ENCODE measurements around the gene LCP2. TPM values are rescaled to one million over a fixed set of nuclear protein-coding genes. Genes with fewer than 3 reads are reported as not detected.

LCP2 gene
- polyA plus RNA-seq, 2 donors, result 2.4 to 2.6 TPM

DNA sequence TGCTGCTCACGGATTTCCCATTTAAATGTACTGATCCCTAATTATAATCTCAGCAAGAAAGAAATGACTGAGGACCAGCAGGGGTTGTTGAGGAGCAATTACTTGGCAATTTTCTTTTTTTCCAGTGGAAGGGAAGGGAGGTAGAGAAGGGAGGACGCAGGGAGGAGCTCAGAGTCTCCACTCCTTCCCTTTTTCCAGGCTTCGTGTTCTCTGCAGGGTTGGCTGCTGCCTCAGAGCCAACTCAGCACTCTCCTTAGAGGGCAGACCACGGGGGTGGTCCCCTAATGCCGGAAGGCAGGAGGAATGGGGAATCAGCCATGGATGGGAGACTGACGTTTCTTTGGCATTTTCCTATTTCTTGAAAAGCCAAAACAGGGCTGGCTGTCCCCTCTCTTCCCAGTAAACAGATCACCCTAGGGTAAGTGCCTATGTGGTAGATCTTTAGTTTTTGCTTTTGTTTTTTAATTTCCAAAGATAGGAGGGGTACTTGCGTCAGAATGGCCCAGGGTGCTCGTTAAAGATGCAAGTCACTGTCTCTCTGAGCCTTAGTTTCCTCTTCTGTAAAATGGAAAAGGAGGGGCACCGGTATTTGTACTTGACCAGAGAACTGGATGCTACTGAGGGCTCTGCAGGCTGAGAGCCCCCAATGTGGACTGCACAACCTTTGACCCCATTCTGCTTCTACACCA is 39.6 kb upstream of the LCP2 start:
- no peaks in the 10 kb centered on the region for H3K27me3 ChIP-seq (ENCODE audit: control insufficient read depth in 1 of 2, insufficient read depth in 2 of 2, low read length in 2 of 2)
- no peaks in the 10 kb centered on the region for H3K4me1 ChIP-seq (ENCODE audit: control insufficient read depth in 2 of 2, insufficient read depth in 2 of 2, low read length in 1 of 2)
- no peaks in the 10 kb centered on the region for H3K9me3 ChIP-seq (ENCODE audit: control insufficient read depth in 2 of 2, insufficient read depth in 1 of 2, low read depth in 1 of 2, low read length in 1 of 2)
- no peaks in the 10 kb centered on the region for H3K36me3 ChIP-seq (ENCODE audit: control insufficient read depth in 2 of 2, insufficient read depth in 2 of 2, low read length in 1 of 2)
- H3K4me3 ChIP-seq (ENCODE audit: low read depth in 1 of 2, low read length in 2 of 2), result no peak overlapping the region
- WGBS, 2 donors, result 67 to 75% methylated on average over 9 of the region's 9 CpGs
- no peak overlapping the region for H3K27ac ChIP-seq (ENCODE audit: low read depth in 2 of 2, low read length in 1 of 2)

DNA sequence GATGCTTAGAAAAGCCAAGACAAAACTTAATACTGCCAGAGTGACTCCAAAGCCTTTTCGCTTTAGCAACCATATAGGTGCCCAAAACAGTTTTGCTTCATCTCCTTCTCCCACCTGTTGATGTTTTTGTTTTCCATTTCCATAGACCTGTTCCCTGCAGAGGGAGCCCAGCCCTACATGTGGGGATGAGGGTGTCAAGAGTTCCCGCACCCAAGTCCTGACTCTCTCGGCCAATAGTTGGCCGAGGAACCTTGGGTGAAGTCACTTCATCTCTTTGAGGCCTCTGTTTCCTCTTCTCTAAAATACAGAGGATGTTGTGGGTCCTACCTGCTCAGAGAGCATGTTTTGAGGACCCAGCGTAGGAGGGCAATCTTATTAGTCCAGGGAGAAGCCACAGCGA is 38.5 kb upstream of the LCP2 start:
- no peak overlapping the region for H3K27ac ChIP-seq (ENCODE audit: low read depth in 2 of 2, low read length in 1 of 2)
- H3K4me1 ChIP-seq (ENCODE audit: control insufficient read depth in 2 of 2, insufficient read depth in 2 of 2, low read length in 1 of 2), result peaks cover 0 to 5% of the 10 kb centered on the region in 2 donors
- H3K4me3 ChIP-seq (ENCODE audit: low read depth in 1 of 2, low read length in 2 of 2), result no peak overlapping the region
- 81% methylated on average over 6 of the region's 6 CpGs for WGBS, 2 donors
- H3K9me3 ChIP-seq (ENCODE audit: control insufficient read depth in 2 of 2, insufficient read depth in 1 of 2, low read depth in 1 of 2, low read length in 1 of 2), result no peaks in the 10 kb centered on the region
- H3K27me3 ChIP-seq (ENCODE audit: control insufficient read depth in 1 of 2, insufficient read depth in 2 of 2, low read length in 2 of 2), result no peaks in the 10 kb centered on the region
- no peaks in the 10 kb centered on the region for H3K36me3 ChIP-seq (ENCODE audit: control insufficient read depth in 2 of 2, insufficient read depth in 2 of 2, low read length in 1 of 2)

DNA sequence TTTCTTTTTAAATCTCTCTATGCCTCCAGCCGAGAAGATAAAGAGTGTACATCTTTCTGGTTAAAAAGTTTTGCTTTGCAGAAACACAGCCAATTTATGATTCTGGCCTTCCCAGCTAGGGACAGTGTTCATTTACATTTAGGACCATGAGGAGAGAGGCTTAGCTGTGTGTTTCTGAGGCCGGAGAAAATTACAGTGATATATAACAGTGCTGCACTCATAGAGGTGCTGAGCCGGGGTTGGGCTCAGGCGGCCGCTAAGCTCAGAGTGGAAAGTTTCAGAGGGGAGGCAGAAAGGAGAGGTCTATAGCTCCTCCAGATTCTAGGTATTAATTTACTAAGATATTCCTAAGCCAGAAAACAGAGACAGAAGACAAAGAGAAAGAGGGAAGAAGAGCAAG is 37.0 kb upstream of the LCP2 start:
- no peak overlapping the region for H3K4me3 ChIP-seq (ENCODE audit: low read depth in 1 of 2, low read length in 2 of 2)
- peaks cover 0 to 5% of the 10 kb centered on the region in 2 donors for H3K4me1 ChIP-seq (ENCODE audit: control insufficient read depth in 2 of 2, insufficient read depth in 2 of 2, low read length in 1 of 2)
- H3K36me3 ChIP-seq (ENCODE audit: control insufficient read depth in 2 of 2, insufficient read depth in 2 of 2, low read length in 1 of 2), result no peaks in the 10 kb centered on the region
- no peaks in the 10 kb centered on the region for H3K27me3 ChIP-seq (ENCODE audit: control insufficient read depth in 1 of 2, insufficient read depth in 2 of 2, low read length in 2 of 2)
- no peaks in the 10 kb centered on the region for H3K9me3 ChIP-seq (ENCODE audit: control insufficient read depth in 2 of 2, insufficient read depth in 1 of 2, low read depth in 1 of 2, low read length in 1 of 2)
- WGBS, 2 donors, result 61 to 76% methylated on average over 5 of the region's 5 CpGs
- H3K27ac ChIP-seq (ENCODE audit: low read depth in 2 of 2, low read length in 1 of 2), result peak overlapping the region in 1 of 2 donors; percentile 27

DNA sequence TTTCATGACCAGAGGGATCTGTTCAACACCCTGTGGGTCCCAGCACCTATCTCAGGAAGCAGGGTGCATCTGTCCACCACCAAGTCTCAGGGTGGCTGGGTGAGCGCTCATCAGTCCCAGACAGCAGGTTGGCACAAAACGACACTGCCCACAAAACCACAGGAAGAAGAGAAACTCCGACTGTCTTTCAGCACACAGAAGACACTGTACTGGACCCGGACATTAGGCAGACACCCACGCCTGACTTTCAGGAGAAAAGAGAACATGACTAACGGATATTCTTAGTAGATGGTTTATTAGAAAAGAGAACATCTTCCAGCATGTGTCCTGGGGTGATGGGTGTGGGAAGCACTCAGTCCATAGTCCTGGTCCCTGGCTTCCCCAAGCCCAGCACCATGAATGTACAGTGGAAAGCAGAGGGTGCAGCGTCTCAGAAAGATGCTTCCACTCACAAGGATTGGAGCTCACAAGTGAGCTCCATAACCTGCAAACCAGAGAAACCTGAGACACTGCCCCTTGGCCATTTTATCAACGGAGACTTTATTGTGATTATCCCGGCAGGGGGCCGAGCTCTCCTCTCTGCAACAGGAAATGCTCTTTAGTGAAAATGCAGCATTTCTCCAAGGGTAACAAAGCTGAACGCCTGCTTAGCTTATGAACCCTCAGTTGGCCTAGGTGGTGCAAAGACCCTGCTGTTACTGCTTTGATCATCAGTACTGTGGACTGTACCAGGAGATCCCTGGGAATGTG is 35.8 kb upstream of the LCP2 start:
- no peak overlapping the region for H3K4me3 ChIP-seq (ENCODE audit: low read depth in 1 of 2, low read length in 2 of 2)
- H3K27me3 ChIP-seq (ENCODE audit: control insufficient read depth in 1 of 2, insufficient read depth in 2 of 2, low read length in 2 of 2), result no peaks in the 10 kb centered on the region
- H3K4me1 ChIP-seq (ENCODE audit: control insufficient read depth in 2 of 2, insufficient read depth in 2 of 2, low read length in 1 of 2), result peaks cover 0 to 5% of the 10 kb centered on the region in 2 donors
- WGBS, 2 donors, result 52 to 60% methylated on average over 11 of the region's 11 CpGs
- no peaks in the 10 kb centered on the region for H3K9me3 ChIP-seq (ENCODE audit: control insufficient read depth in 2 of 2, insufficient read depth in 1 of 2, low read depth in 1 of 2, low read length in 1 of 2)
- no peaks in the 10 kb centered on the region for H3K36me3 ChIP-seq (ENCODE audit: control insufficient read depth in 2 of 2, insufficient read depth in 2 of 2, low read length in 1 of 2)
- H3K27ac ChIP-seq (ENCODE audit: low read depth in 2 of 2, low read length in 1 of 2), result peak overlapping the region in 1 of 2 donors; percentile 25

DNA sequence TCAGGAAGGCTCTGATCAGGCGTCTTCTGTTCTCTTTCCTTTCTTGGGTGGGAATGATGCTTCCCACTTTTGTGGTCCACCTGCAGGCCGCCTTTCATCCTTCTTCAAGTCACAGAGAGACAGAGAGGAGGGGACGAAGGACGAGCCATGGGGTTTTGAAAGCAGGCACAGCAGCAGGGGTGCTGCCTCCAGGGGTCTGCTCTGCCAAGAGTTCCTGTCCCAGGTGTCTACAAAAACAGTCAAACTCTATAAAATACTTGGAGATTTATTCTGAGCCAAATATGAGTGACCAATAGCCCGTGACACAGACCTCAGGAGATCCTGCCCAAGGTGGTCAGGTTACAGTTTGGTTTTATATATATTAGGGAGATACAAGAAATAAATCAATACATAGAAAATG is 34.5 kb upstream of the LCP2 start:
- Histone ChIP-seq H3K27ac (ENCODE audit: low read depth in 2 of 2, low read length in 1 of 2) (no peak overlapping the region), H3K4me3 (ENCODE audit: low read depth in 1 of 2, low read length in 2 of 2) (no peak overlapping the region), H3K9me3 (ENCODE audit: control insufficient read depth in 2 of 2, insufficient read depth in 1 of 2, low read depth in 1 of 2, low read length in 1 of 2) (no peaks in the 10 kb centered on the region), H3K36me3 (ENCODE audit: control insufficient read depth in 2 of 2, insufficient read depth in 2 of 2, low read length in 1 of 2) (no peaks in the 10 kb centered on the region), H3K4me1 (ENCODE audit: control insufficient read depth in 2 of 2, insufficient read depth in 2 of 2, low read length in 1 of 2) (peaks cover 0 to 5% of the 10 kb centered on the region in 2 donors), H3K27me3 (ENCODE audit: control insufficient read depth in 1 of 2, insufficient read depth in 2 of 2, low read length in 2 of 2) (no peaks in the 10 kb centered on the region)
- 84 to 87% methylated on average over 5 of the region's 5 CpGs for WGBS, 2 donors

DNA sequence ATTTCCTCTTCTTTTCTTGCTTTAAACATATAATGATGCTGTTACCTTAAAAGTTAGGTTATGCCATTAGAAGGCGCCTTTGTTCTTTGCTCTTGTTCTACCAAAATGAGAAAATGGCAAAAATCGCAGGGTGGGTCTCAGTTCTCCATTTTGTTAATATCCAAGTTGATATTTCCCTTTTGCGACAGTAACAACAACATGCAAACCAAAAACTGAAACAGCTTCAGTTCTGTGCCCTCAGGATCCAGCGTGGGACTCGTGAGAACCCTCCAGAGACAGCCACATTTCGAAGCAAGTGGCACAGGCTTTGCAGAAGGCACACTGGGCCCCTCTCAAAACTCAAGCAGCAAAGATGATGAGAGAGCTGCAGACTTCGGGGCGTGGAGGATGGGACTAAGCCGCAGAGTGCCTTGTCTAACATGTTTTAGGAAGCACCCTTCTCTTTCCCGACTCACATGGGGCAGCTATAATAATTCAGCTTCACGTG is 33.0 kb upstream of the LCP2 start:
- Histone ChIP-seq H3K4me3 (ENCODE audit: low read depth in 1 of 2, low read length in 2 of 2) (no peak overlapping the region), H3K36me3 (ENCODE audit: control insufficient read depth in 2 of 2, insufficient read depth in 2 of 2, low read length in 1 of 2) (no peaks in the 10 kb centered on the region), H3K9me3 (ENCODE audit: control insufficient read depth in 2 of 2, insufficient read depth in 1 of 2, low read depth in 1 of 2, low read length in 1 of 2) (no peaks in the 10 kb centered on the region), H3K27ac (ENCODE audit: low read depth in 2 of 2, low read length in 1 of 2) (peak overlapping the region; percentile 19 to 67), H3K27me3 (ENCODE audit: control insufficient read depth in 1 of 2, insufficient read depth in 2 of 2, low read length in 2 of 2) (no peaks in the 10 kb centered on the region), H3K4me1 (ENCODE audit: control insufficient read depth in 2 of 2, insufficient read depth in 2 of 2, low read length in 1 of 2) (peaks cover 0 to 5% of the 10 kb centered on the region in 2 donors)
- WGBS, 2 donors, result 71 to 77% methylated on average over 11 of the region's 11 CpGs

DNA sequence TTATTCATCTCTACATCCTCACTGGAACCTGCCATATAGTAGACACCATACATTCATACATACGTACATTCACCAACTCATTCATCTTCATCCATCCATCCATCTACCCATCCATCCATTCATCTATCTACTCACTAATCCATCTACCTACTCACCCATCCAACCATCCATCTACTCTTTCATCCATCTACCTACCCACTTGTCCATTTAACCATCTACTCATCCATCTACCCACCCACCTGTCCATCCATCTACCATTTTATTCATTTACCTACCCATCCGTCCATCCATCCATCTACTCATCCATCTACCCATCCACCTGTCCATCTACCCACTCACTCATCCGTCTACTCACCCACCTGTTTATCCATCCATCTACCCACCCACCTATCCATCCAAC is 31.9 kb upstream of the LCP2 start:
- peaks cover 0 to 5% of the 10 kb centered on the region in 2 donors for H3K4me1 ChIP-seq (ENCODE audit: control insufficient read depth in 2 of 2, insufficient read depth in 2 of 2, low read length in 1 of 2)
- H3K4me3 ChIP-seq (ENCODE audit: low read depth in 1 of 2, low read length in 2 of 2), result no peak overlapping the region
- 78 to 79% methylated on average over 3 of the region's 3 CpGs for WGBS, 2 donors
- H3K36me3 ChIP-seq (ENCODE audit: control insufficient read depth in 2 of 2, insufficient read depth in 2 of 2, low read length in 1 of 2), result no peaks in the 10 kb centered on the region
- no peaks in the 10 kb centered on the region for H3K27me3 ChIP-seq (ENCODE audit: control insufficient read depth in 1 of 2, insufficient read depth in 2 of 2, low read length in 2 of 2)
- H3K9me3 ChIP-seq (ENCODE audit: control insufficient read depth in 2 of 2, insufficient read depth in 1 of 2, low read depth in 1 of 2, low read length in 1 of 2), result no peaks in the 10 kb centered on the region
- no peak overlapping the region for H3K27ac ChIP-seq (ENCODE audit: low read depth in 2 of 2, low read length in 1 of 2)

DNA sequence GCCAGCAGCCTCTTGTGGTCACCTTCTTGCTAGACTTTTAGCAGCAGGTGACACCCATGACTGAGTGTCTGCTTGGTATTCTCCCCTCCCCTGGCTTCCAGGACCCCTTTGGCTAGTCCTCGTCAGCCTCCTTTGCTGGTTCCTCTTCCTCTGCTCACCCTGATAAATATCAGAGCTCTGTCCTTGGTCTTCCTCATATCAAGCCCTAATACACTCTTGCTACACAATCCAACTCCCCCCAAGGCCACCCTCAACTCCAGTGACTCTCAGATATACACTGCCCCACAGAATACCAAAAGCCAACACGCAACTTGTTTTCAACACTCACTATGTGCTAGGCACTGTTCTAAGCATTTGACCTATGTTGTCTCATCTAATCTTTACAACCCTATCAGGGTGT is 30.3 kb upstream of the LCP2 start:
- Histone ChIP-seq H3K9me3 (ENCODE audit: control insufficient read depth in 2 of 2, insufficient read depth in 1 of 2, low read depth in 1 of 2, low read length in 1 of 2) (no peaks in the 10 kb centered on the region), H3K4me3 (ENCODE audit: low read depth in 1 of 2, low read length in 2 of 2) (no peak overlapping the region), H3K36me3 (ENCODE audit: control insufficient read depth in 2 of 2, insufficient read depth in 2 of 2, low read length in 1 of 2) (no peaks in the 10 kb centered on the region), H3K27me3 (ENCODE audit: control insufficient read depth in 1 of 2, insufficient read depth in 2 of 2, low read length in 2 of 2) (no peaks in the 10 kb centered on the region), H3K4me1 (ENCODE audit: control insufficient read depth in 2 of 2, insufficient read depth in 2 of 2, low read length in 1 of 2) (peaks cover 0 to 5% of the 10 kb centered on the region in 2 donors), H3K27ac (ENCODE audit: low read depth in 2 of 2, low read length in 1 of 2) (no peak overlapping the region)
- 83 to 87% methylated on average over 2 of the region's 2 CpGs for WGBS, 2 donors

DNA sequence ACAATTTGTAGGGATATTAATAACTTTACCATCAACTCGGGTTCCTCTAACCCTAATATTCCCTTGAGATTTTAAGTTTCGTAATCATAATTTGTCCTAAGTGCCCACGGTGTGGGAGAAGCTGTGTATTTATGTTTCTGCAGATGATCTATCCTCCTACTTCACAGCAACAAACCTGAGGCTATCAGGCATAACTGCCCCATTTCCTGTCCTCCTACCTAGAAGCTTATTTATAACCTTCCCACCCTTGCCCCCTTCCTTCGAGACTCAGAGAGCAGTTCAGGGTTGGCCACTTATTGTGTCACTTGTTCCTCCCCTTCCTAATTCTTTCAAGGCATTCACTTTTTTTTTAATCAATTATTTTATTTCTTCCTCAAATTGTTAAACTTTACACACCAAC is 29.6 kb upstream of the LCP2 start:
- Histone ChIP-seq H3K4me3 (ENCODE audit: low read depth in 1 of 2, low read length in 2 of 2) (no peak overlapping the region), H3K4me1 (ENCODE audit: control insufficient read depth in 2 of 2, insufficient read depth in 2 of 2, low read length in 1 of 2) (peaks cover 0 to 5% of the 10 kb centered on the region in 2 donors), H3K27ac (ENCODE audit: low read depth in 2 of 2, low read length in 1 of 2) (no peak overlapping the region), H3K36me3 (ENCODE audit: control insufficient read depth in 2 of 2, insufficient read depth in 2 of 2, low read length in 1 of 2) (no peaks in the 10 kb centered on the region), H3K27me3 (ENCODE audit: control insufficient read depth in 1 of 2, insufficient read depth in 2 of 2, low read length in 2 of 2) (no peaks in the 10 kb centered on the region), H3K9me3 (ENCODE audit: control insufficient read depth in 2 of 2, insufficient read depth in 1 of 2, low read depth in 1 of 2, low read length in 1 of 2) (no peaks in the 10 kb centered on the region)
- WGBS, 2 donors, result 56 to 61% methylated on average over 4 of the region's 4 CpGs
